ENCODE measurements around the gene OPN4. TPM values are rescaled to one million over a fixed set of nuclear protein-coding genes. Genes with fewer than 3 reads are reported as not detected.

Gene OPN4
- total RNA-seq, 2 experiments from 2014 or later = not detected

- ChIA-PET POLR2A (no interaction called here), CTCF (ENCODE audit: unreplicated experiment) (interaction anchor here (1.6 kb wide), 1 partner anchor 9 kb away, joined by 5 read pairs; no protein-coding TSS in a partner anchor)
- BruUV-seq (replicated peaks) = no TSS peak
- H3K27ac ChIP-seq (ENCODE audit: low read depth, low read length, poor library complexity, severe bottlenecking) = no peak overlapping the region
- no peak overlapping the region for H3K4me2 ChIP-seq (ENCODE audit: low read length)
- no peak overlapping the region for H3K4me3 ChIP-seq (ENCODE audit: low read depth, low read length, poor library complexity, severe bottlenecking)
- no peak for TF ChIP-seq CTCF (conservative IDR thresholded peaks at IDR 0.05; ENCODE audit: low read length)
- TF ChIP-seq EZH2phosphoT487 (IDR thresholded peaks at IDR 0.05; ENCODE audit: borderline replicate concordance, low read depth, low read length) = no peak
- no peak for DNase-seq (ENCODE audit: low spot score)
- no peaks in the 10 kb centered on the region for H3K9me3 ChIP-seq (ENCODE audit: low read length)
- H3K36me3 ChIP-seq (ENCODE audit: insufficient read depth, low read length) = no peaks in the 10 kb centered on the region
- H4K20me1 ChIP-seq (ENCODE audit: insufficient read depth, low read length) = no peaks in the 10 kb centered on the region
- intact Hi-C loops (cut with micrococcal nuclease; ENCODE audit: unreplicated experiment) = loop anchor here (5.0 kb wide), 2 partner anchors 152 to 282 kb away; partner anchors contain the start of gene WAPL
- no peak overlapping the region for H2AFZ ChIP-seq (ENCODE audit: low read length)
- H3K4me1 ChIP-seq (ENCODE audit: insufficient read depth, low read length, poor library complexity, severe bottlenecking) = peaks cover 41% of the 10 kb centered on the region
- H3K9me2 ChIP-seq (ENCODE audit: insufficient read depth, low read length) = no peaks in the 10 kb centered on the region
- H3K79me2 ChIP-seq (ENCODE audit: insufficient read depth, low read depth, low read length) = no peaks in the 10 kb centered on the region
Observed at GRCh38 chr10:86673827-86674581, 19.7 kb downstream of the OPN4 start.

GRCh38 chr10:86674912-86675311 lies 20.6 kb downstream of the OPN4 start:
- CTCF ChIA-PET (ENCODE audit: unreplicated experiment) = interaction anchor here (1.6 kb wide), 1 partner anchor 8 kb away, joined by 5 read pairs; no protein-coding TSS in a partner anchor
- Histone ChIP-seq H4K20me1 (ENCODE audit: insufficient read depth, low read length) (no peaks in the 10 kb centered on the region), H2AFZ (ENCODE audit: low read length) (no peak overlapping the region), H3K9me2 (ENCODE audit: insufficient read depth, low read length) (no peaks in the 10 kb centered on the region), H3K27ac (ENCODE audit: low read depth, low read length, poor library complexity, severe bottlenecking) (no peak overlapping the region), H3K4me3 (ENCODE audit: low read depth, low read length, poor library complexity, severe bottlenecking) (no peak overlapping the region), H3K4me1 (ENCODE audit: insufficient read depth, low read length, poor library complexity, severe bottlenecking) (peaks cover 33% of the 10 kb centered on the region), H3K4me2 (ENCODE audit: low read length) (no peak overlapping the region), H3K36me3 (ENCODE audit: insufficient read depth, low read length) (no peaks in the 10 kb centered on the region), H3K9me3 (ENCODE audit: low read length) (no peaks in the 10 kb centered on the region), H3K79me2 (ENCODE audit: insufficient read depth, low read depth, low read length) (no peaks in the 10 kb centered on the region)
- intact Hi-C loops (cut with micrococcal nuclease; ENCODE audit: unreplicated experiment) = loop anchor here (5.0 kb wide), 2 partner anchors 153 to 283 kb away; partner anchors contain the start of gene WAPL
- POLR2A ChIA-PET = interaction anchor here (1.1 kb wide), 1 partner anchor 9 kb away, joined by 3 read pairs; no protein-coding TSS in a partner anchor
- no peak for DNase-seq (ENCODE audit: low spot score)
- TF ChIP-seq EZH2phosphoT487 (IDR thresholded peaks at IDR 0.05; ENCODE audit: borderline replicate concordance, low read depth, low read length) = no peak
- TF ChIP-seq CTCF (conservative IDR thresholded peaks at IDR 0.05; ENCODE audit: low read length) = no peak
- BruUV-seq (replicated peaks) = no TSS peak

GRCh38 chr10:86677374-86677773 lies 23.0 kb downstream of the OPN4 start:
- POLR2A ChIA-PET = no interaction called here
- H4K20me1 ChIP-seq (ENCODE audit: insufficient read depth, low read length) = no peaks in the 10 kb centered on the region

More at GRCh38 chr10:86677374-86677773, 23.0 kb downstream of the OPN4 start:
- DNase-seq (ENCODE audit: low spot score) = no peak
- no peak overlapping the region for H3K4me3 ChIP-seq (ENCODE audit: low read depth, low read length, poor library complexity, severe bottlenecking)
- H3K4me1 ChIP-seq (ENCODE audit: insufficient read depth, low read length, poor library complexity, severe bottlenecking) = peaks cover 16% of the 10 kb centered on the region
- H3K36me3 ChIP-seq (ENCODE audit: insufficient read depth, low read length) = no peaks in the 10 kb centered on the region
- no peaks in the 10 kb centered on the region for H3K9me2 ChIP-seq (ENCODE audit: insufficient read depth, low read length)
- H2AFZ ChIP-seq (ENCODE audit: low read length) = no peak overlapping the region
- H3K9me3 ChIP-seq (ENCODE audit: low read length) = no peaks in the 10 kb centered on the region
- no peaks in the 10 kb centered on the region for H3K79me2 ChIP-seq (ENCODE audit: insufficient read depth, low read depth, low read length)
- no TSS peak for BruUV-seq (replicated peaks)
- intact Hi-C loops (cut with micrococcal nuclease; ENCODE audit: unreplicated experiment) = no loop called here
- no peak for TF ChIP-seq EZH2phosphoT487 (IDR thresholded peaks at IDR 0.05; ENCODE audit: borderline replicate concordance, low read depth, low read length)
- TF ChIP-seq CTCF (conservative IDR thresholded peaks at IDR 0.05; ENCODE audit: low read length) = no peak
- no peak overlapping the region for H3K27ac ChIP-seq (ENCODE audit: low read depth, low read length, poor library complexity, severe bottlenecking)
- CTCF ChIA-PET (ENCODE audit: unreplicated experiment) = no interaction called here
- no peak overlapping the region for H3K4me2 ChIP-seq (ENCODE audit: low read length)

Measured in OCI-LY7 (cell line).